IMR-90 (cell line): Measurements from ENCODE around the gene SLC26A11. TPM values are rescaled to one million over a fixed set of nuclear protein-coding genes. Genes with fewer than 3 reads are reported as not detected.

ENCODE experiments used
- ATAC-seq: fragments of 200-7000 bp; cut with Tn5 transposase; 2 replicates; pipeline ENCODE4 v1.9.1; 2020; ENCODE audit warnings: low read depth, mild to moderate bottlenecking, moderate library complexity
- BruUV-seq: library from RNA; stranded (reverse); fragments of 400-500 nt; replicated peaks from 2 replicates; lab custom pipeline; 2021; lab: Mats Ljungman, UMichigan
- CTCF ChIA-PET: fragments of 300-600 bp; formaldehyde crosslinking; extraction: SDS; loops from one replicate; lab custom pipeline; 2021; ENCODE audit warnings: antibody characterized with exemption; lab: Yijun Ruan, JAX
- POLR2A ChIA-PET: fragments of 300-600 bp; sonication (Branson Sonifier 250); formaldehyde crosslinking; loops from one replicate; lab custom pipeline; 2022; ENCODE audit warnings: antibody characterized with exemption; ENCODE audit not compliant: unreplicated experiment; lab: Charles Lee
- DNase-seq: peaks from one replicate; pipeline ENCODE4 v3.0.0; 2013
- H2AFZ ChIP-seq: replicated peaks from 2 replicates; pipeline ENCODE3; 2013; ENCODE audit warnings: low read length, mild to moderate bottlenecking; ENCODE audit not compliant: poor library complexity
- H2AK5ac ChIP-seq: 2 replicates; pipeline ENCODE4 v1.6.1; 2013; ENCODE audit warnings: low read depth, low read length, inconsistent platforms
- H2AK9ac ChIP-seq: replicated peaks from 2 replicates; pipeline ENCODE3; 2013; ENCODE audit warnings: mild to moderate bottlenecking, low read depth, low read length, moderate library complexity; ENCODE audit not compliant: poor library complexity
- H2BK120ac ChIP-seq: 2 replicates; pipeline ENCODE4 v1.6.1; 2013; ENCODE audit warnings: low read depth, low read length, inconsistent platforms
- H2BK15ac ChIP-seq: 3 replicates; pipeline ENCODE4 v1.6.1; 2013; ENCODE audit warnings: low read depth, low read length, inconsistent platforms
- H2BK20ac ChIP-seq: 2 replicates; pipeline ENCODE4 v1.6.1; 2013; ENCODE audit warnings: low read depth, mild to moderate bottlenecking, inconsistent platforms, low read length, moderate library complexity
- H2BK5ac ChIP-seq: 2 replicates; pipeline ENCODE4 v1.6.1; 2013; ENCODE audit warnings: mild to moderate bottlenecking, low read depth, low read length, inconsistent platforms; ENCODE audit not compliant: poor library complexity, severe bottlenecking
- H3K14ac ChIP-seq: replicated peaks from 2 replicates; pipeline ENCODE4 v1.6.1; 2013; ENCODE audit warnings: low read depth, low read length, inconsistent platforms
- H3K18ac ChIP-seq: 2 replicates; pipeline ENCODE4 v1.6.1; 2013; ENCODE audit warnings: low read depth, low read length, control low read depth
- H3K23ac ChIP-seq: 2 replicates; pipeline ENCODE4 v1.6.1; 2013; ENCODE audit warnings: low read depth, low read length, inconsistent platforms
- H3K27ac ChIP-seq: 2 replicates; pipeline ENCODE4 v1.5.1; 2013; ENCODE audit warnings: mild to moderate bottlenecking, control low read depth, low read length; ENCODE audit not compliant: insufficient read depth
- H3K27me3 ChIP-seq: 2 replicates; pipeline ENCODE4 v1.6.1; 2013; ENCODE audit warnings: low read length; ENCODE audit not compliant: control insufficient read depth, insufficient read depth
- H3K36me3 ChIP-seq: 2 replicates; pipeline ENCODE4 v1.6.1; 2013; ENCODE audit warnings: low read length, mixed read lengths; ENCODE audit not compliant: control insufficient read depth, insufficient read depth
- H3K4ac ChIP-seq: 2 replicates; pipeline ENCODE4 v1.6.1; 2013; ENCODE audit warnings: low read depth, low read length, inconsistent platforms
- H3K4me1 ChIP-seq: 2 replicates; pipeline ENCODE4 v1.6.1; 2013; ENCODE audit warnings: low read length, mixed read lengths; ENCODE audit not compliant: control insufficient read depth, insufficient read depth
- H3K4me2 ChIP-seq: 2 replicates; pipeline ENCODE4 v1.6.1; 2013; ENCODE audit warnings: low read depth, mild to moderate bottlenecking, control low read depth, low read length, moderate library complexity
- H3K4me3 ChIP-seq: 2 replicates; pipeline ENCODE4 v1.5.1; 2013; ENCODE audit warnings: low read depth, mild to moderate bottlenecking, control low read depth, low read length, moderate library complexity; ENCODE audit not compliant: insufficient read depth
- H3K56ac ChIP-seq: 2 replicates; pipeline ENCODE4 v1.6.1; 2013; ENCODE audit warnings: low read length, inconsistent platforms; ENCODE audit not compliant: insufficient read depth; ENCODE audit errors: extremely low read depth
- H3K79me1 ChIP-seq, 2 experiments: 2 replicates each; pipeline ENCODE4 v1.6.1; 2013; ENCODE audit warnings: low read length in 2 of 2, inconsistent platforms in 1 of 2, low read depth in 1 of 2
- H3K9ac ChIP-seq: 2 replicates; pipeline ENCODE4 v1.6.1; 2013; ENCODE audit warnings: low read depth, low read length, control low read depth
- H3K9me1 ChIP-seq: 2 replicates; pipeline ENCODE4 v1.6.1; 2013; ENCODE audit warnings: low read length, inconsistent platforms; ENCODE audit not compliant: insufficient read depth
- H3K9me3 ChIP-seq: 2 replicates; pipeline ENCODE4 v1.6.1; 2013; ENCODE audit warnings: low read length; ENCODE audit not compliant: control insufficient read depth, insufficient read depth
- H4K20me1 ChIP-seq: 2 replicates; pipeline ENCODE4 v1.6.1; 2013; ENCODE audit warnings: low read length, inconsistent platforms; ENCODE audit not compliant: insufficient read depth
- H4K5ac ChIP-seq: 2 replicates; pipeline ENCODE4 v1.6.1; 2013; ENCODE audit warnings: mild to moderate bottlenecking, low read depth, low read length, control low read depth
- H4K8ac ChIP-seq, 2 experiments: 2 replicates each; pipeline ENCODE4 v1.6.1; 2013; ENCODE audit warnings: low read depth in 2 of 2, low read length in 2 of 2, control low read depth in 1 of 2, inconsistent platforms in 1 of 2
- H4K91ac ChIP-seq: 2 replicates; pipeline ENCODE4 v1.6.1; 2013; ENCODE audit warnings: low read depth, low read length, inconsistent platforms; ENCODE audit not compliant: insufficient read depth
- BHLHE40 ChIP-seq: fragments of 150-350 bp; IDR thresholded peaks from 2 replicates; pipeline ENCODE4 v1.6.1; 2016; ENCODE audit warnings: mild to moderate bottlenecking, low read depth, low read length
- CHD1 ChIP-seq: IDR thresholded peaks from 2 replicates; pipeline ENCODE4 v1.6.1; 2012; ENCODE audit warnings: low read depth, low read length, improper control_type of control experiment
- CTCF ChIP-seq: conservative IDR thresholded peaks from 2 replicates; pipeline ENCODE4 v1.5.1; 2012; ENCODE audit warnings: mild to moderate bottlenecking, low read depth, low read length, improper control_type of control experiment
- MXI1 ChIP-seq: IDR thresholded peaks from 2 replicates; pipeline ENCODE4 v1.6.1; 2012; ENCODE audit warnings: low read depth, mild to moderate bottlenecking, low read length, moderate library complexity, borderline replicate concordance
- NFE2L2 ChIP-seq: fragments of 150-350 bp; IDR thresholded peaks from 2 replicates; pipeline ENCODE4 v1.6.1; 2016; ENCODE audit warnings: low read depth, mild to moderate bottlenecking, low read length
- RAD21 ChIP-seq: IDR thresholded peaks from 2 replicates; pipeline ENCODE4 v1.6.1; 2012; ENCODE audit warnings: low read length, improper control_type of control experiment
- SMC3 ChIP-seq: fragments of 150-350 bp; IDR thresholded peaks from 2 replicates; pipeline ENCODE4 v1.6.1; 2016; ENCODE audit warnings: low read depth, mild to moderate bottlenecking, antibody characterized with exemption, low read length, moderate library complexity
- WGBS, 2 experiments: methylation state at CpG; one replicate each; pipeline versions ENCODE4 v1.1.5 to v1.1.7; 2013; ENCODE audit warnings: missing lambda C conversion rate in 2 of 2; ENCODE audit not compliant: insufficient read length in 1 of 2; ENCODE audit errors: extremely low coverage in 2 of 2; 5-methylcytosine and 5-hydroxymethylcytosine counted together
- dilution Hi-C: fragments of 300-500 bp; cut with HindIII; formaldehyde crosslinking; loops from one replicate; pipeline ENCODE4 v1.14.3; 2018; ENCODE audit warnings: low sequenced_read_pairs; ENCODE audit not compliant: unreplicated experiment
- in situ Hi-C: fragments of 300-500 bp; cut with MboI; formaldehyde crosslinking; loops from 3 replicates; pipeline ENCODE4 v1.14.3; 2019; ENCODE audit warnings: low sequenced_read_pairs, inconsistent platforms, mixed read lengths
- intact Hi-C: fragments of 100-400 bp; cut with micrococcal nuclease; formaldehyde crosslinking; loops from 2 replicates; pipeline ENCODE4 v1.10.0; 2022
- polyA plus RNA-seq, 3 experiments: library from polyadenylated mRNA; depleted of rRNA; stranded (reverse); fragments of >200 nt; gene quantifications; 2 replicates each; pipeline ENCODE4 v1.2.3, GENCODE V29; 2012; ENCODE audit warnings: low replicate concordance in 1 of 3
- total RNA-seq: library from RNA; depleted of rRNA; stranded (reverse); fragments of >200 nt; gene quantifications from 2 replicates; pipeline ENCODE4 v1.2.3, GENCODE V29; 2012

Gene SLC26A11
- total and polyA plus RNA-seq, 2 of the 4 experiments (the other 2 are of a cell fraction), result 3.2 to 15.6 TPM

GRCh38 chr17:80290156-80290555 is 69.9 kb downstream of the SLC26A11 start:
- Histone ChIP-seq H4K91ac (no peak overlapping the region), H3K27ac (no peak overlapping the region), H3K79me1 (peaks cover 8 to 18% of the 10 kb centered on the region in 2 experiments; a peak in 3 of 4 replicates), H3K36me3 (peaks cover 70% of the 10 kb centered on the region), H3K56ac (no peak overlapping the region), H2AFZ (no peak overlapping the region), H2BK5ac (no peak overlapping the region), H4K8ac (no peak overlapping the region), H2BK120ac (no peak overlapping the region), H3K18ac (no peak overlapping the region), H4K20me1 (peaks cover under 1% of the 10 kb centered on the region; the same call in 1 of the 2 replicates), H2AK9ac (no peak overlapping the region), H2BK20ac (no peak overlapping the region), H3K4me1 (no peaks in the 10 kb centered on the region), H3K9me1 (peaks cover 5% of the 10 kb centered on the region), H3K9me3 (no peaks in the 10 kb centered on the region), H3K4me3 (no peak overlapping the region), H3K27me3 (no peaks in the 10 kb centered on the region), H3K14ac (no peak overlapping the region), H2AK5ac (no peak overlapping the region; the same call in 1 of the 2 replicates), H3K4me2 (no peak overlapping the region), H4K5ac (no peak overlapping the region), H3K9ac (no peak overlapping the region), H3K23ac (no peak overlapping the region), H2BK15ac (no peak overlapping the region), H3K4ac (no peak overlapping the region)
- WGBS, 2 experiments, result 96% methylated on average over 18 of the region's 25 CpGs; no CpG with 5 or more reads in 1 of the 2 experiments
- dilution Hi-C loops (no loop called here), intact Hi-C loops (no loop called here), in situ Hi-C loops (no loop called here)
- ChIA-PET POLR2A (no interaction called here), CTCF (no interaction called here)
- no TSS peak for BruUV-seq
- DNase-seq (no peak), ATAC-seq (no peak)
- TF ChIP-seq NFE2L2 (no peak), CTCF (no peak), SMC3 (no peak), RAD21 (no peak), CHD1 (no peak), BHLHE40 (no peak), MXI1 (no peak)
